Panc1 (cell line): ENCODE measurements around the gene TMEM132E. TPM values are rescaled to one million over a fixed set of nuclear protein-coding genes. Genes with fewer than 3 reads are reported as not detected.
A peak's percentile ranks its signal among the peaks of the same experiment; 100 is the strongest.

Experiments used
- ATAC-seq: fragments of 200-7000 bp; cut with Tn5 transposase; 2 replicates; pipeline ENCODE4 v1.9.1; 2020; ENCODE audit warnings: mild to moderate bottlenecking, moderate library complexity
- BruUV-seq: library from RNA; stranded (reverse); fragments of 400-500 nt; replicated peaks from 2 replicates; lab custom pipeline; 2021; lab: Mats Ljungman, UMichigan
- CTCF ChIA-PET: fragments of 300-600 bp; sonication (Branson Sonifier 250); formaldehyde crosslinking; loops from one replicate; lab custom pipeline; 2022; ENCODE audit warnings: antibody characterized with exemption; lab: Charles Lee
- POLR2A ChIA-PET: fragments of 300-600 bp; sonication (Branson Sonifier 250); formaldehyde crosslinking; loops from one replicate; lab custom pipeline; 2022; ENCODE audit warnings: antibody characterized with exemption; lab: Charles Lee
- DNase-seq: peaks from one replicate; pipeline ENCODE4 v3.0.0-alpha.2; 2010; ENCODE audit warnings: low read depth, low spot score
- H3K27ac ChIP-seq: 2 replicates; pipeline ENCODE4 v1.5.1; 2011; ENCODE audit warnings: mild to moderate bottlenecking, low read length, inconsistent platforms
- H3K27me3 ChIP-seq: fragments of 200-500 bp; sonication (Bioruptor generic); 2 replicates; pipeline ENCODE4 v1.6.0; 2014; ENCODE audit warnings: low read length, inconsistent platforms; ENCODE audit not compliant: control insufficient read depth, insufficient read depth
- H3K36me3 ChIP-seq: fragments of 200-500 bp; sonication (Bioruptor generic); 2 replicates; pipeline ENCODE4 v1.5.1; 2014; ENCODE audit warnings: inconsistent platforms, mild to moderate bottlenecking, low read length, moderate library complexity; ENCODE audit not compliant: control insufficient read depth, insufficient read depth
- H3K4me1 ChIP-seq: 2 replicates; pipeline ENCODE4 v1.5.1; 2011; ENCODE audit warnings: inconsistent platforms, mild to moderate bottlenecking, low read length, moderate library complexity; ENCODE audit not compliant: control insufficient read depth, insufficient read depth
- H3K4me3 ChIP-seq, 2 experiments: 2 replicates each; pipeline ENCODE4 v1.5.1; 2011 to 2012; ENCODE audit warnings: low read depth in 2 of 2, low read length in 2 of 2, mild to moderate bottlenecking in 2 of 2, inconsistent platforms in 1 of 2, moderate library complexity in 1 of 2
- H3K9me3 ChIP-seq: fragments of 200-500 bp; sonication (Bioruptor generic); 2 replicates; pipeline ENCODE4 v1.5.1; 2014; ENCODE audit warnings: low read depth, mild to moderate bottlenecking, inconsistent platforms, low read length, moderate library complexity; ENCODE audit not compliant: control insufficient read depth, insufficient read depth
- POLR2AphosphoS5 ChIP-seq: IDR thresholded peaks from 2 replicates; pipeline ENCODE4 v1.6.1; 2012; ENCODE audit warnings: mild to moderate bottlenecking, low read depth, low read length, moderate library complexity
- SIN3A ChIP-seq: IDR thresholded peaks from 2 replicates; pipeline ENCODE4 v1.6.1; 2012; ENCODE audit warnings: low read depth, mild to moderate bottlenecking, low read length, moderate library complexity, borderline replicate concordance; ENCODE audit not compliant: insufficient read depth
- TCF7L2 ChIP-seq: IDR thresholded peaks from 2 replicates; pipeline ENCODE4 v1.6.1; 2011; ENCODE audit warnings: mild to moderate bottlenecking, low read depth, low read length, inconsistent platforms
- in situ Hi-C: cut with HindIII; loops from 2 replicates; pipeline ENCODE4 v1.10.0; 2016; ENCODE audit warnings: low sequenced_read_pairs, low pct_unique_long_range_greater_than_20kb
- intact Hi-C: fragments of 100-400 bp; cut with micrococcal nuclease; formaldehyde crosslinking; loops from one replicate; pipeline ENCODE4 v1.10.0; 2022; ENCODE audit not compliant: unreplicated experiment
- total RNA-seq: library from RNA; stranded (reverse); gene quantifications from one replicate; pipeline ENCODE4 v1.2.1, GENCODE V29; 2021; ENCODE audit not compliant: unreplicated experiment
- TF ChIP-seq, protein P1 (sequence below): fragments of 450-650 bp; IDR thresholded peaks from 2 replicates; pipeline ENCODE4 v1.5.1; 2017; ENCODE audit warnings: mild to moderate bottlenecking
- TF ChIP-seq, protein P2 (sequence below), 2 experiments: IDR thresholded peaks; 2 replicates each; pipeline ENCODE4 v1.6.1; 2011 to 2012; ENCODE audit warnings: low read depth in 2 of 2, control low read depth in 1 of 2, low read length in 1 of 2, mild to moderate bottlenecking in 1 of 2, moderate library complexity in 1 of 2; ENCODE audit not compliant: insufficient read depth in 1 of 2

The TMEM132E gene
- total RNA-seq, 1 experiment from 2014 or later = not detected

DNA sequence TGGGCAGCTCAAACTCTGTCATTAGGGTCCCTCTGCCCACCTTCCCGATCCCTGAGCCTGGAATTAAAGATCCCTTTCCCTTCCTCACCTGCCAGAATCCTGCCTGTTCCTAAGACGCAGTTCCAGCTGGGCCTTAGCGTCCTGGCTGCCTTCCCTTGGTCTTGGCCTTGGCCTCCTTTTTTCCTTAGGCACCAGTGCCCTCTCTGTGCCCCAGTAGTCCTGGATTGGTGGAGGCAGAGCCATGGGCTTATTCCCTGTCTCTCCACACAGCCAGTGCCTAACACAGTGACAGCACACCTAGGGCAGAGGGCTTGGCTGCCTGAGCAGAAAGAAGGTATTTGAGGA lies 3.5 kb downstream of the TMEM132E start:
- H3K27me3 ChIP-seq = peaks cover 29% of the 10 kb centered on the region; the same call in 1 of the 2 replicates
- TF ChIP-seq, protein P1, sequence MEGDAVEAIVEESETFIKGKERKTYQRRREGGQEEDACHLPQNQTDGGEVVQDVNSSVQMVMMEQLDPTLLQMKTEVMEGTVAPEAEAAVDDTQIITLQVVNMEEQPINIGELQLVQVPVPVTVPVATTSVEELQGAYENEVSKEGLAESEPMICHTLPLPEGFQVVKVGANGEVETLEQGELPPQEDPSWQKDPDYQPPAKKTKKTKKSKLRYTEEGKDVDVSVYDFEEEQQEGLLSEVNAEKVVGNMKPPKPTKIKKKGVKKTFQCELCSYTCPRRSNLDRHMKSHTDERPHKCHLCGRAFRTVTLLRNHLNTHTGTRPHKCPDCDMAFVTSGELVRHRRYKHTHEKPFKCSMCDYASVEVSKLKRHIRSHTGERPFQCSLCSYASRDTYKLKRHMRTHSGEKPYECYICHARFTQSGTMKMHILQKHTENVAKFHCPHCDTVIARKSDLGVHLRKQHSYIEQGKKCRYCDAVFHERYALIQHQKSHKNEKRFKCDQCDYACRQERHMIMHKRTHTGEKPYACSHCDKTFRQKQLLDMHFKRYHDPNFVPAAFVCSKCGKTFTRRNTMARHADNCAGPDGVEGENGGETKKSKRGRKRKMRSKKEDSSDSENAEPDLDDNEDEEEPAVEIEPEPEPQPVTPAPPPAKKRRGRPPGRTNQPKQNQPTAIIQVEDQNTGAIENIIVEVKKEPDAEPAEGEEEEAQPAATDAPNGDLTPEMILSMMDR = no peak
- TF ChIP-seq SIN3A (no peak), TCF7L2 (no peak), POLR2AphosphoS5 (no peak)
- TF ChIP-seq, protein P2, sequence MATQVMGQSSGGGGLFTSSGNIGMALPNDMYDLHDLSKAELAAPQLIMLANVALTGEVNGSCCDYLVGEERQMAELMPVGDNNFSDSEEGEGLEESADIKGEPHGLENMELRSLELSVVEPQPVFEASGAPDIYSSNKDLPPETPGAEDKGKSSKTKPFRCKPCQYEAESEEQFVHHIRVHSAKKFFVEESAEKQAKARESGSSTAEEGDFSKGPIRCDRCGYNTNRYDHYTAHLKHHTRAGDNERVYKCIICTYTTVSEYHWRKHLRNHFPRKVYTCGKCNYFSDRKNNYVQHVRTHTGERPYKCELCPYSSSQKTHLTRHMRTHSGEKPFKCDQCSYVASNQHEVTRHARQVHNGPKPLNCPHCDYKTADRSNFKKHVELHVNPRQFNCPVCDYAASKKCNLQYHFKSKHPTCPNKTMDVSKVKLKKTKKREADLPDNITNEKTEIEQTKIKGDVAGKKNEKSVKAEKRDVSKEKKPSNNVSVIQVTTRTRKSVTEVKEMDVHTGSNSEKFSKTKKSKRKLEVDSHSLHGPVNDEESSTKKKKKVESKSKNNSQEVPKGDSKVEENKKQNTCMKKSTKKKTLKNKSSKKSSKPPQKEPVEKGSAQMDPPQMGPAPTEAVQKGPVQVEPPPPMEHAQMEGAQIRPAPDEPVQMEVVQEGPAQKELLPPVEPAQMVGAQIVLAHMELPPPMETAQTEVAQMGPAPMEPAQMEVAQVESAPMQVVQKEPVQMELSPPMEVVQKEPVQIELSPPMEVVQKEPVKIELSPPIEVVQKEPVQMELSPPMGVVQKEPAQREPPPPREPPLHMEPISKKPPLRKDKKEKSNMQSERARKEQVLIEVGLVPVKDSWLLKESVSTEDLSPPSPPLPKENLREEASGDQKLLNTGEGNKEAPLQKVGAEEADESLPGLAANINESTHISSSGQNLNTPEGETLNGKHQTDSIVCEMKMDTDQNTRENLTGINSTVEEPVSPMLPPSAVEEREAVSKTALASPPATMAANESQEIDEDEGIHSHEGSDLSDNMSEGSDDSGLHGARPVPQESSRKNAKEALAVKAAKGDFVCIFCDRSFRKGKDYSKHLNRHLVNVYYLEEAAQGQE (IDR thresholded peaks at IDR 0.05; ENCODE audit: insufficient read depth in 1 of 2, low read depth in 2 of 2, low read length in 1 of 2) = no peak

DNA sequence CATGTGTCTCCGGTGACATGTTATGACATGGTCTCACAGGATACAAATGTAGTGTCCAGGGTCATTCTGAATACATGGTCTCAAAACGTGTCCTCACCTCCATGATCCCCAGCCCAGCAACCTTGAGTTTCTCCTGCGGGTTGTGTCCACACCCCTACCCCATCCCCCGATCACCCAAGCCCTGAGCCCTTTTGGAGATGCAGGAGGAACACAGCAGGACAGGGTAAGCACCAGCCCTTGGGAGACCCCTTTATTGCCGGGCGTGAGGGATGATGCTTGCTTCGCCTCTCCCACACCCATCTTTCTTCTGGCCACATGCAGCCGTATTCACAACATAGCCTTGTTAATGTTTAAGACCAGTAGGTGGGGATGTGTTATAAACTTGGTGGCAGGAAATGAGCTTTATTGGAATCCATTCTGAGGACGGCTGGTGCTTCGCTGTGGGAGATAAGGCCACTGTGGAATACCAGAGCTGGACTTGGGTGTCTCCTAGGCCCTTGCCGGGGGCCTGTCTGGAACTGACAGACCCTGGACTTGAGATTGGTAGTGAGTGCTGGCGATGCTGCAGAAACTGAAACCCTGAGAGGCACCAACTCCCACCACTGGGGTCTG lies 5.5 kb downstream of the TMEM132E start:
- peaks cover 10% of the 10 kb centered on the region for H3K4me1 ChIP-seq
- H3K27ac ChIP-seq = no peak overlapping the region
- no TSS peak for BruUV-seq
- ATAC-seq (peak; percentile 35; the same call in 1 of the 2 replicates), DNase-seq (no peak)
- TF ChIP-seq TCF7L2 = no peak
- no peak for TF ChIP-seq SIN3A
- TF ChIP-seq POLR2AphosphoS5 = no peak
- TF ChIP-seq, protein P2 (IDR thresholded peaks at IDR 0.05; ENCODE audit: insufficient read depth in 1 of 2, low read depth in 2 of 2, low read length in 1 of 2) = no peak
- TF ChIP-seq, protein P1 = no peak
- intact Hi-C loops = no loop called here
- no peaks in the 10 kb centered on the region for H3K9me3 ChIP-seq
- in situ Hi-C loops = no loop called here
- H3K4me3 ChIP-seq = no peak overlapping the region
- no peaks in the 10 kb centered on the region for H3K36me3 ChIP-seq
- ChIA-PET POLR2A (no interaction called here), CTCF (no interaction called here)
- H3K27me3 ChIP-seq = peaks cover 25% of the 10 kb centered on the region; the same call in 1 of the 2 replicates

More for the DNA sequence above, 3.5 kb downstream of the TMEM132E start:
- no peak overlapping the region for H3K4me3 ChIP-seq
- ChIA-PET CTCF (no interaction called here), POLR2A (no interaction called here)
- ATAC-seq (no peak), DNase-seq (no peak)
- in situ Hi-C loops = no loop called here
- no TSS peak for BruUV-seq
- intact Hi-C loops = no loop called here
- H3K4me1 ChIP-seq = peaks cover 10% of the 10 kb centered on the region
- H3K36me3 ChIP-seq = no peaks in the 10 kb centered on the region
- no peak overlapping the region for H3K27ac ChIP-seq
- no peaks in the 10 kb centered on the region for H3K9me3 ChIP-seq
